PC-3 (cell line): ENCODE measurements around the gene TFB1M.

ENCODE experiments used
- CTCF ChIP-seq: fragments of 300-600 bp; sonication (generic); conservative IDR thresholded peaks from 2 replicates; pipeline ENCODE4 v1.5.1; 2017; ENCODE audit warnings: antibody characterized with exemption, low read depth, mild to moderate bottlenecking, low read length
- EZH2 ChIP-seq: fragments of 300-600 bp; sonication (generic); IDR thresholded peaks from one replicate; pipeline ENCODE4 v1.6.1; 2017; ENCODE audit warnings: antibody characterized with exemption, mild to moderate bottlenecking, low read length; ENCODE audit not compliant: unreplicated experiment
- EZH2phosphoT487 ChIP-seq: fragments of 300-600 bp; sonication (generic); IDR thresholded peaks from 2 replicates; pipeline ENCODE4 v1.6.1; 2018; ENCODE audit warnings: mild to moderate bottlenecking, antibody characterized with exemption, low read length, borderline replicate concordance

GRCh38 chr6:155315516-155315871 is 1.2 kb upstream of the TFB1M start:
- TF ChIP-seq EZH2 (no peak), CTCF (no peak), EZH2phosphoT487 (no peak)
